GM18870 (cell line): ENCODE data around the gene LMX1A.

Experiments
- ATAC-seq: cut with Tn5 transposase; IDR thresholded peaks from one replicate; pipeline ENCODE4 v1.9.1; 2021; ENCODE audit warnings: moderate library complexity; ENCODE audit not compliant: unreplicated experiment

LMX1A gene

GRCh38 chr1:165226326-165226725, 130.2 kb downstream of the LMX1A start:
- no peak for ATAC-seq

DNA sequence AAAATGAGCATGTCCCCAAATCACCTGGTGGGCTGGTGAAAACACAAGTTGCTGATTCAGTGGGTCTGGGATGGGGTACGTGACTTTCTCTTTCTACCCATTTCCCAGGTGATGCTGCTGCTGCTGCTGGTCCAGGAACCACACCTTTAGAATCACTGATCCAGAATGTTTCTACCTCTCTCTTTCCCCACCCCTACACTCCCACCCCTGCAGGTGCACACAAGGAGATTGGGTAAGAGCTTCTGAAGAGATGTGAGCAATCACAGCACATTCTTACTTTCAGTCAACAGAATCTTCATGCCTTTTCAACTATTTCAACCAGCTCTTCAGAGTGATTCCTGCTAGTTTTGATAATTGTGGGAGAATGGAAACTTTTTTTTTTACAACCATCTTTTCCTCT, 130.9 kb downstream of the LMX1A start:
- no peak for ATAC-seq

GRCh38 chr1:165225062-165225461, 131.5 kb downstream of the LMX1A start:
- no peak for ATAC-seq

DNA sequence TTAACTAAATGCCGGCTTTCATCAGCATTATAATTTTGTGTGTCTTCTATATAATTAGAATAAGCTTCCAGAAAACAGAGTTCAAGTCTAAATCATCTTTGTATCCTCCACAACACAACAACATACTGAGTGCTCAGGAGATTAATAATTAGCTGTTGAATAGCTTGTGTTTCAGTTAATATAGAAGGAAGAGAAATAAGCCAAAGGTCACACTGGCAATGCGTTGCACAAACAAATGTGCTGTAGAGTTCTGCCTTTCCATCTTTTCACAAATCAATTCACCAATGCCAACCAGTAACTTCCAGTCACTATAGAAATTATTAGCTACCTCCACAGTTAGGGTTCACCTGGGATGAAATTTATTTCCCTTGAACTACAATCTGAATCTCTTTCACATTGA, 132.0 kb downstream of the LMX1A start:
- ATAC-seq = no peak

DNA sequence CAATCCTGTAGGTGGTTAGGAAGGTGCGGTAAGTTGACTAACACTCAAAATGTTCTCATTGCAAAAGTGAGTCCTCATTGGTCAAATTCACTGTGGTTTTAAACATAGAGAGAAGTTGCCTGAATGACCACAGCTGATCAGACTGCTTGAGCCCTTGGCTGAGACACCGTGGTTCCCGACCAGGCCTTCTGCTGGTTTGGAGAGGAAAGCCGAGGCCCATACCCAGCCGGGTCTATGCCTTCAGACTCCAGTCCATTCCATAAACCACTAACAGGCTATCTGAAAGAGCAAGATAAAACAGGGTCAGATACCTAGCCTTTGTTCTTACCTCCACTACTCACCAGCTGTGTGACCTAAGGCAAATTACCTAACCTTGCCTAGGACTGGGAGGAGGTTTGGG, 133.9 kb downstream of the LMX1A start:
- ATAC-seq = no peak

DNA sequence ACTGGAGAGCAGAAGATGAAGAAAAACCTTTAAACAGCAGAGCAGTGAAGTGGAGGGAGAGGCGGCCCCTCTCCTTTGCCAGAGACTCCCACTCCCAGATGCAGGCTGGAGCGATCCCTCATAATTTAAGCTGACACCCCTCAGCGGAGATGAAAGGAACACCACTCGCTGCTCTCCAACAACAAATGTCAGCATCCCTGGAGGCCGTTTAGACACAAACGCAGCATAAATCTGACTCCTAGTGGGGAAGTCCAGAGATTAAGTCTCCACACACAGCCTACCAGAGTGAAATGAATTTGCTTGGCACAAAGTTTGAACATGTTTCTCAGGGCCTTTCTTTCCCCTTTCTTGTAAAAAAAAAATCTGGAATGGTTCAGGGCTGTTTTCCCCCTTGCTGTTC, 137.8 kb downstream of the LMX1A start:
- no peak for ATAC-seq

GRCh38 chr1:165217958-165218357, 138.6 kb downstream of the LMX1A start:
- no peak for ATAC-seq

- no peak for ATAC-seq
These were observed 140.3 kb downstream of the LMX1A start for GRCh38 chr1:165216254-165216653.

- no peak for ATAC-seq
These were observed 140.8 kb downstream of the LMX1A start for GRCh38 chr1:165215676-165216075.

DNA sequence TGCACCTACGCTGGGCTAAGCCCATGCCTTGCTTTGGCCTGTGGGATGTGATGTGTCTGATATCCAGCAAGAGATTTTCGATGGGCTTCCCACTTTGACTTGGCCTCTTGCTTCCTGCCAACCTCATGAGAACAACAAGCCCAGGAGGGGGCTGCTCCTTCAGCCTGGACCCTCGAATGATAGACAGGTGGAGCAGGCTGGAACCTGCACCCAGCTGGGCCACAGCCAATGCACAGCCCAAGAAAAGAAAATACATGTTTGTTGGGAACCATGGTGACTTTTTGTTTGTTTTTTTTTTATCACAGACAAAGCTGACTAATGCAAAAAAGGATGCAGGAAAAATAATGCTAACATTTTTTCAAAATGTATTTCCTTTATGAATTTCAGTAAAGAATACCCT, 144.3 kb downstream of the LMX1A start:
- no peak for ATAC-seq

DNA sequence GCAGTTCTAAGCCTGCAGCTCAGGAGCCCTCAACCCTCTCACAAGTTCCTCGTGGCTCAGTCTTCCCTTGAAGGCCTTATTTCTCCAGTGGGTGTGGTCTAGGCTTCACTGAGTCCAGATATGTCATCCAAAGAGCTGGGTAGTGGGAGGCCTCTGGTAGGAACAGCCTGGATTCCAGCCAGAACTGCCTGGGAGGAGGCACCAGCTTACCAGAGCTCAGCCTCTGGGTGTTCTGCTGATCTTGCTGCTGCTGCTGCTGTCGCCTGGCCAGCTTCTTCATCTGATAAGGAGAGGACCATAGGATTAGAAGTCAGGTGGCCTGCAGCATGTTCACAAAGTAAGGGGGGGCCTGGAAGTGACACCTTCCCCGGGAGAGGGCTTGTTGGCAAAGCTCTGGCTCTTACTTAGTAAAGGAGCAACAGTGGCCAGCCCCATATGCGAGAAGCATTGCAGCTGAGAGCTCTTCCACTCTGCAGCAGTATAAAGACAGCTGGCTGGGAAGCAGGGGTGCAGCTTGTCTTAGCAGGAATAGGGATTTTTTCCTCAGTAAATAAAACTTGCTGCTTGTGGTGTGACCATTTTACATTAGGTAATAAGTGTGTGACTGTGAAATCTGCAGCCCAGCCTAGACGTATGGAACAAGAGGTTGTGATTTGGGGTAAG, 148.5 kb downstream of the LMX1A start:
- ATAC-seq = no peak

- no peak for ATAC-seq
These were observed 151.4 kb downstream of the LMX1A start for GRCh38 chr1:165205145-165205544.

DNA sequence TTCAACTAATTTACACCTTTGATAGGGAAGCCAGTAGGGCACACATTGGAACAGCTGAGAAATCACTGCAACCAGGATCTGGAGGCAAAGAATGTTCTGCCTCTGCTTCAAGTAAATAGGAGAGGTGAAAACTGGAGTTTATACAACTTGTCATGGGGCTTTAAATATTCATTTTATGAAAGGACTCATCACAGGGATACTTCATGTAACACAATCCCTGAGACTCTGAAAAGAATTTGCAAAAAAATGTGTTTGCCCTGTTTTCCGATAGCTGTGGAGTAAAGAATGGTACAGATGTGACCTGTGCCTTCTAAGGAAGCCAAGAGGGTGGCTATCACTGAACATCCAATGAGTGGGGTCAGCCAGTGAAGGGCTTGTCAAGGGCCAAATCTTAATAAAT, 152.0 kb downstream of the LMX1A start:
- ATAC-seq = no peak

GRCh38 chr1:165191087-165191486, 165.4 kb downstream of the LMX1A start:
- no peak for ATAC-seq

DNA sequence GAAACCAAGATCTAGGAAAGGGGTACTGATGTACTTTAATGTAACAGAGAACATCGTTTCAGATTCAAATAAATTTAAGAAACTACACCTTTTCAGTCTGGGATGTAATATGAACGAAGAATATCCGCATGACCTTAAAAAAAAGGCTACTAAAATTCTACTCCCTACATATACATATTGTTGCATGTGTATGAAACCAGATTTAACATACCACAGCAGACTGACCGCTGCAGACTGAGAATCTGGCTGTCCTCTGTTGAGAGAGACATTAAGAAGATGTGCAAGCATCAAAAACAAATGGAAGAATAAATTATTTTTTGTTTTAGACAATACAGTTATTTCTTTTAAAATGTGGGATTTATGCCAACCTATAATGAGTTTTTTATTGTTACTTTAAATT, 166.6 kb downstream of the LMX1A start:
- ATAC-seq = no peak

DNA sequence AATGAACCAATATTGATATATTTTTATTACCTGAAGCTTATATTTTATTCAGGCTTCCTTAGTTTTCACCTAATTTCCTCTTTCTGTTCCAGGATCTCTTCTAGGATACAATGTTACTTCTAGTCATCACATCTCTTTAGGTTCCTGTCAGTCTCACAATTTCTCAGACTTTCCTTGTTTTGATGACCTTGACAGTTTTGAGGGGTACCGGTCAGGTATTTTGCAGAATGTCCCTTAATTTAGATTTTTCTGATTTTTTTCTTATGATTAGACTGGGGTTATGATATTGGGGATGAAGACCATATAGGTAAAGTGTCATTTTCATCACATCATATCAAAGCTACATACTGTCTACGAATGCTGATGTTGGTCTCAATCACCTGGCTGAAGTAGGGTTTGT, 167.5 kb downstream of the LMX1A start:
- ATAC-seq = no peak

DNA sequence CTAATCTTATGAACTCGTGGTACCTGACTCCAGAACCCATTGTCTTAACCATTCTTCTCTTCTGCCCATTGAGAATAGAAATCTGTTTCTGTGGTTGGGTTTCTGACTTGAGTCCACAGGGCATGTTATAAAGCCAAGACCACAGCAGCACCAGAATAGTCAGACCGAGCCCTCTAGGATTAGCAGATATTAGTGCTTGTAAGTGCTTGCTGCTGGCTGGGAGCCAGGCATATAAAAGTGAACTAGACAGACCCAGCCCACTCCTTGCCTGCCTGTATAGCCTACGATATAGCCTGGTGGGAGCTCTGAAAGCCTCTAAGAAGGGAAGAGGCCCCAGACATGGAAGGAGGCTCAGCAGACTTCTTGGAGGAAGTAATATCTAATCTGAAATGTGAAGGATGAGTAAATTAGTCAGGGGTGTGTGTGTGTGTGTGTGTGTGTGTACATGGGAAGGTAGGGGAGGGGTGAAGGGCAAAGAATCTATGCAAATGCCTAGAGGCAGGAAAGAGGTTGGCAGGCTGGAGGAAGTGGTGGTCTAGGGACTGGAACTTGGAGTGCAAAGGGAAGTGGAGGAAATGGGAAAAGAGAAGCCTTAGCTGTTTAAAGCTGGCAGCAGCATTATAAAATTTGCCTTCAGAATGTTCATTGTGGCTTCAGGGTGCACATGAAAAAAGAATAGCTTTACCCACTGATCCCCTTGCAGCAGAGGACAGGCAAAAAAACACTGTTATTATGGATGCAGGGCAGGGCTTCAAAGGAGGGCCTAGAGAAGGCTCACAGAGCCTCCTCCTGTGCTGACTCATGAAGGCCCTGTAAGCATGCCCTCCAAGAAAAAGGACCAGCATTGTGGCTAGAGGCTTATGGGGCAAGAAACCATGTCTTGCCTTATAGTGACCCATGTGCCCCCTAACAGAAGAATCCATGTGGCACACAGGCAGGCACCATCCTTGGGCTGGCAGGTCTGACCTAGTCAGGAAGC, 169.2 kb downstream of the LMX1A start:
- no peak for ATAC-seq

- ATAC-seq = no peak
These were observed 171.2 kb downstream of the LMX1A start for GRCh38 chr1:165185161-165185889.

GRCh38 chr1:165182975-165183374, 173.5 kb downstream of the LMX1A start:
- no peak for ATAC-seq

GRCh38 chr1:165179306-165179705, 177.2 kb downstream of the LMX1A start:
- no peak for ATAC-seq

DNA sequence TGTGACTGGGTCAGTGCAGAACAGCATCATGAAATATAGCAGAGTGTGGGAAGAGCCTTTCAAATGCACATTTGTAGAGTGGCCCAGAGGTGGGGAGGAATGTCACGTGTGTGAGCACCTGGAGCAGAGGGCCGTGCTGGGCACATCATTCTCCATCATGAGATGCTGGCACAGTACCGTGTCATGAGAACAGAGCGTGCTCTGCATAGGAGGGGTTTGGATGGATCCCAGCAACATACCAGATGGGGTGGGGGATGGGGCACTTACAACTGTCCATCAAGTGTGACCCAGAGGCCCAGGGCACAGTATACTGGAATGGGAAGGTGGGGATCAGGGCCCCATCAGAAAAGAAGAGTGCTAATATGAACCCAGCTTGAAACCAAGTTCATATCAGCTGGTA, 182.0 kb downstream of the LMX1A start:
- ATAC-seq = no peak

- no peak for ATAC-seq
These were observed 182.7 kb downstream of the LMX1A start for GRCh38 chr1:165173818-165174217.
